MM.1S (cell line): Measurements from ENCODE around the gene CREB5.

Experiments
- DNase-seq: peaks from one replicate; pipeline ENCODE4 v3.0.0-alpha.2; 2015
- H2AFZ ChIP-seq: fragments of 300-600 bp; sonication (generic); 2 replicates; pipeline ENCODE4 v1.6.0; 2016; ENCODE audit warnings: antibody characterized with exemption, low read length
- H3F3A ChIP-seq: fragments of 300-600 bp; sonication (generic); 2 replicates; pipeline ENCODE4 v1.6.1; 2016; ENCODE audit warnings: mild to moderate bottlenecking, antibody characterized with exemption, low read length, moderate library complexity, mixed read lengths; ENCODE audit not compliant: insufficient read depth
- H3K27ac ChIP-seq: fragments of 300-600 bp; sonication (generic); 2 replicates; pipeline ENCODE4 v1.5.1; 2016; ENCODE audit warnings: mild to moderate bottlenecking, low read length
- H3K27me3 ChIP-seq: fragments of 300-600 bp; sonication (generic); replicated peaks from 2 replicates; pipeline ENCODE4 v1.6.0; 2016; ENCODE audit warnings: low read length; ENCODE audit not compliant: insufficient read depth
- H3K36me3 ChIP-seq: fragments of 300-600 bp; sonication (generic); replicated peaks from 2 replicates; pipeline ENCODE4 v1.6.1; 2016; ENCODE audit warnings: mild to moderate bottlenecking, low read length, mixed read lengths; ENCODE audit not compliant: insufficient read depth
- H3K4me1 ChIP-seq: fragments of 300-600 bp; sonication (generic); 2 replicates; pipeline ENCODE4 v1.6.1; 2016; ENCODE audit warnings: low read length, mixed read lengths
- H3K4me2 ChIP-seq: fragments of 300-600 bp; sonication (generic); 2 replicates; pipeline ENCODE4 v1.6.0; 2016; ENCODE audit warnings: low read depth, low read length
- H3K4me3 ChIP-seq: fragments of 300-600 bp; sonication (generic); 2 replicates; pipeline ENCODE4 v1.5.1; 2016; ENCODE audit warnings: low read length, mixed read lengths
- H3K79me2 ChIP-seq: fragments of 300-600 bp; sonication (generic); 2 replicates; pipeline ENCODE4 v1.6.1; 2016; ENCODE audit warnings: mixed run types, low read length, mixed read lengths
- H3K9ac ChIP-seq: fragments of 300-600 bp; sonication (generic); 2 replicates; pipeline ENCODE4 v1.6.1; 2016; ENCODE audit warnings: low read length, mixed read lengths
- H3K9me2 ChIP-seq: fragments of 300-600 bp; sonication (generic); replicated peaks from 2 replicates; pipeline ENCODE4 v1.6.1; 2016; ENCODE audit warnings: mild to moderate bottlenecking, low read length, mixed read lengths; ENCODE audit not compliant: insufficient read depth
- H3K9me3 ChIP-seq: fragments of 300-600 bp; sonication (generic); replicated peaks from 2 replicates; pipeline ENCODE4 v1.6.1; 2016; ENCODE audit warnings: mild to moderate bottlenecking, low read length, mixed read lengths; ENCODE audit not compliant: insufficient read depth
- H4K20me1 ChIP-seq: fragments of 300-600 bp; sonication (generic); 2 replicates; pipeline ENCODE4 v1.6.1; 2016; ENCODE audit warnings: mild to moderate bottlenecking, low read length, moderate library complexity, mixed read lengths; ENCODE audit not compliant: insufficient read depth
- EZH2 ChIP-seq: fragments of 300-600 bp; sonication (generic); optimal IDR thresholded peaks from 2 replicates; pipeline ENCODE3; 2017; ENCODE audit warnings: low read depth, mild to moderate bottlenecking, antibody characterized with exemption, low read length, mixed read lengths
- EZH2phosphoT487 ChIP-seq: fragments of 300-600 bp; sonication (generic); IDR thresholded peaks from 2 replicates; pipeline ENCODE4 v1.6.1; 2018; ENCODE audit warnings: antibody characterized with exemption, low read length
- TF ChIP-seq, protein P1 (sequence below): fragments of 300-600 bp; sonication (generic); IDR thresholded peaks from 2 replicates; pipeline ENCODE4 v1.5.1; 2016; ENCODE audit warnings: antibody characterized with exemption, low read length, mixed read lengths

Gene CREB5

DNA sequence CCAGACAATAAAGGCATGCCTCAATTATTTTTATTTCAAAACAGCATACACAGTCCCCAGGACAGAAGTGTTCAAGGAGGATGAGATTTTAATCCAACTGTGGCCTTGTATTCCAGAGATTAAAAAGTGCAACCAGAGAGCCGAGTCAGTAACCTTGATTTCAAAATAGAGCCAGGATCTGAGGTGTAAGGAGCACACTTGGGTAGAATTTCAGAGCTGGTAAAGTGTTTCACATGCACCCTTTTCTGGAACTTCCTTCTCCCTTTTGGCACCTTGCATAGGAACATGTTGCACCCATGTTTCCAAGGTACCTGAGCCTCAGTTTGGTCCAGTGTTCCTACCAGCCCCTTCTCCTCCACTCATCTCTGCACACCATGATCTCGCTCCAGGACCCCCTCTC lies 320.7 kb downstream of the CREB5 start:
- TF ChIP-seq, protein P1, sequence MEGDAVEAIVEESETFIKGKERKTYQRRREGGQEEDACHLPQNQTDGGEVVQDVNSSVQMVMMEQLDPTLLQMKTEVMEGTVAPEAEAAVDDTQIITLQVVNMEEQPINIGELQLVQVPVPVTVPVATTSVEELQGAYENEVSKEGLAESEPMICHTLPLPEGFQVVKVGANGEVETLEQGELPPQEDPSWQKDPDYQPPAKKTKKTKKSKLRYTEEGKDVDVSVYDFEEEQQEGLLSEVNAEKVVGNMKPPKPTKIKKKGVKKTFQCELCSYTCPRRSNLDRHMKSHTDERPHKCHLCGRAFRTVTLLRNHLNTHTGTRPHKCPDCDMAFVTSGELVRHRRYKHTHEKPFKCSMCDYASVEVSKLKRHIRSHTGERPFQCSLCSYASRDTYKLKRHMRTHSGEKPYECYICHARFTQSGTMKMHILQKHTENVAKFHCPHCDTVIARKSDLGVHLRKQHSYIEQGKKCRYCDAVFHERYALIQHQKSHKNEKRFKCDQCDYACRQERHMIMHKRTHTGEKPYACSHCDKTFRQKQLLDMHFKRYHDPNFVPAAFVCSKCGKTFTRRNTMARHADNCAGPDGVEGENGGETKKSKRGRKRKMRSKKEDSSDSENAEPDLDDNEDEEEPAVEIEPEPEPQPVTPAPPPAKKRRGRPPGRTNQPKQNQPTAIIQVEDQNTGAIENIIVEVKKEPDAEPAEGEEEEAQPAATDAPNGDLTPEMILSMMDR, result no peak
- TF ChIP-seq EZH2 (no peak), EZH2phosphoT487 (no peak)
- H3K9me3 ChIP-seq, result no peaks in the 10 kb centered on the region
- no peak for DNase-seq
- H3K79me2 ChIP-seq, result no peaks in the 10 kb centered on the region
- no peak overlapping the region for H3K4me2 ChIP-seq
- no peak overlapping the region for H3K27ac ChIP-seq
- H3K4me1 ChIP-seq, result no peaks in the 10 kb centered on the region
- no peaks in the 10 kb centered on the region for H3K36me3 ChIP-seq
- no peaks in the 10 kb centered on the region for H3K27me3 ChIP-seq
- no peaks in the 10 kb centered on the region for H3F3A ChIP-seq
- no peak overlapping the region for H3K9ac ChIP-seq
- H3K9me2 ChIP-seq, result no peaks in the 10 kb centered on the region; the same call in 1 of the 2 replicates
- no peaks in the 10 kb centered on the region for H4K20me1 ChIP-seq
- no peak overlapping the region for H3K4me3 ChIP-seq
- no peak overlapping the region for H2AFZ ChIP-seq

- Histone ChIP-seq H3K9me2 (no peaks in the 10 kb centered on the region), H3K27ac (no peak overlapping the region), H2AFZ (no peak overlapping the region), H3K27me3 (no peaks in the 10 kb centered on the region), H3K9ac (no peak overlapping the region), H3K4me2 (no peak overlapping the region), H3F3A (no peaks in the 10 kb centered on the region), H4K20me1 (no peaks in the 10 kb centered on the region), H3K4me3 (no peak overlapping the region), H3K79me2 (no peaks in the 10 kb centered on the region), H3K4me1 (no peaks in the 10 kb centered on the region), H3K9me3 (no peaks in the 10 kb centered on the region), H3K36me3 (no peaks in the 10 kb centered on the region)
- no peak for DNase-seq
- TF ChIP-seq EZH2 (no peak), EZH2phosphoT487 (no peak)
- TF ChIP-seq, protein P1, result no peak
These were observed 326.1 kb downstream of the CREB5 start for GRCh38 chr7:28738412-28738811.

- Histone ChIP-seq H3K27me3 (no peaks in the 10 kb centered on the region), H3K4me3 (no peak overlapping the region), H3K4me2 (no peak overlapping the region), H3K36me3 (no peaks in the 10 kb centered on the region), H4K20me1 (no peaks in the 10 kb centered on the region), H2AFZ (no peak overlapping the region), H3K9ac (no peak overlapping the region), H3K79me2 (no peaks in the 10 kb centered on the region), H3K9me2 (no peaks in the 10 kb centered on the region), H3F3A (no peaks in the 10 kb centered on the region), H3K9me3 (no peaks in the 10 kb centered on the region), H3K4me1 (no peaks in the 10 kb centered on the region), H3K27ac (no peak overlapping the region)
- TF ChIP-seq, protein P1, result no peak
- TF ChIP-seq EZH2 (no peak), EZH2phosphoT487 (no peak)
- DNase-seq, result no peak
These were observed 326.8 kb downstream of the CREB5 start for GRCh38 chr7:28739128-28739527.
